Measurements from ENCODE around the gene CDH13. TPM values are rescaled to one million over a fixed set of nuclear protein-coding genes. Genes with fewer than 3 reads are reported as not detected.

The CDH13 gene
- total RNA-seq, 1 donor from 2014 or later, result 14.3 TPM

- H3K27ac ChIP-seq, result no peak overlapping the region
- TF ChIP-seq CTCF (IDR thresholded peaks at IDR 0.05), result no peak
- H3K36me3 ChIP-seq, result no peaks in the 10 kb centered on the region
- H3K9me3 ChIP-seq, result peaks cover 3% of the 10 kb centered on the region
- H3K4me1 ChIP-seq, result no peaks in the 10 kb centered on the region
- intact Hi-C loops (cut with DNase I), result no loop called here
- DNase-seq, result no peak
- H3K27me3 ChIP-seq (ENCODE audit: low read depth), result no peaks in the 10 kb centered on the region
- ATAC-seq, result no peak
- no peak overlapping the region for H3K4me3 ChIP-seq
Measured at GRCh38 chr16:83574388-83574787, 947.6 kb downstream of the CDH13 start.

GRCh38 chr16:83577078-83577745 lies 950.4 kb downstream of the CDH13 start:
- H3K9me3 ChIP-seq, result peaks cover 3% of the 10 kb centered on the region
- no peaks in the 10 kb centered on the region for H3K27me3 ChIP-seq (ENCODE audit: low read depth)
- ATAC-seq (no peak), DNase-seq (no peak)
- no peak for TF ChIP-seq CTCF (IDR thresholded peaks at IDR 0.05)
- intact Hi-C loops (cut with DNase I), result no loop called here
- no peak overlapping the region for H3K27ac ChIP-seq
- H3K36me3 ChIP-seq, result no peaks in the 10 kb centered on the region
- no peaks in the 10 kb centered on the region for H3K4me1 ChIP-seq
- H3K4me3 ChIP-seq, result no peak overlapping the region

- no peaks in the 10 kb centered on the region for H3K27me3 ChIP-seq (ENCODE audit: low read depth)
- ATAC-seq (no peak), DNase-seq (no peak)
- no peak overlapping the region for H3K27ac ChIP-seq
- H3K4me1 ChIP-seq, result no peaks in the 10 kb centered on the region
- TF ChIP-seq CTCF (IDR thresholded peaks at IDR 0.05), result no peak
- no peak overlapping the region for H3K4me3 ChIP-seq
- H3K9me3 ChIP-seq, result peaks cover 3% of the 10 kb centered on the region
- H3K36me3 ChIP-seq, result no peaks in the 10 kb centered on the region
- intact Hi-C loops (cut with DNase I), result no loop called here
Measured at GRCh38 chr16:83578171-83578570, 951.4 kb downstream of the CDH13 start.

GRCh38 chr16:83579027-83579426 lies 952.3 kb downstream of the CDH13 start:
- intact Hi-C loops (cut with DNase I), result no loop called here
- Histone ChIP-seq H3K4me1 (no peaks in the 10 kb centered on the region), H3K4me3 (no peak overlapping the region), H3K27me3 (ENCODE audit: low read depth) (no peaks in the 10 kb centered on the region), H3K9me3 (peaks cover 3% of the 10 kb centered on the region), H3K27ac (no peak overlapping the region), H3K36me3 (no peaks in the 10 kb centered on the region)
- no peak for TF ChIP-seq CTCF (IDR thresholded peaks at IDR 0.05)
- DNase-seq, result no peak
- ATAC-seq, result no peak

GRCh38 chr16:83579436-83579835 lies 952.7 kb downstream of the CDH13 start:
- H3K9me3 ChIP-seq, result peaks cover 3% of the 10 kb centered on the region
- no peak for DNase-seq
- intact Hi-C loops (cut with DNase I), result no loop called here
- H3K4me3 ChIP-seq, result no peak overlapping the region
- TF ChIP-seq CTCF (IDR thresholded peaks at IDR 0.05), result no peak
- no peaks in the 10 kb centered on the region for H3K36me3 ChIP-seq
- H3K27me3 ChIP-seq (ENCODE audit: low read depth), result no peaks in the 10 kb centered on the region
- no peak overlapping the region for H3K27ac ChIP-seq
- no peak for ATAC-seq
- H3K4me1 ChIP-seq, result no peaks in the 10 kb centered on the region
